GM12878 (cell line): ENCODE measurements around the gene CIAO2A. TPM values are rescaled to one million over a fixed set of nuclear protein-coding genes. Genes with fewer than 3 reads are reported as not detected.

Experiments
- ATAC-seq: fragments of 200-7000 bp; cut with Tn5 transposase; 3 replicates; pipeline ENCODE4 v1.9.1; 2020; ENCODE audit warnings: mild to moderate bottlenecking, moderate library complexity
- BruUV-seq: library from RNA; stranded (reverse); fragments of 400-500 nt; replicated peaks from 2 replicates; lab custom pipeline; 2021; lab: Mats Ljungman, UMichigan
- CTCF ChIA-PET: fragments of 300-600 bp; sonication (Branson Sonifier 250); formaldehyde crosslinking; extraction: SDS; loops from one replicate; lab custom pipeline; 2021; ENCODE audit warnings: inconsistent platforms; lab: Yijun Ruan, JAX
- POLR2A ChIA-PET: fragments of 350-600 bp; formaldehyde crosslinking; extraction: SDS; loops from one replicate; lab custom pipeline; 2021; ENCODE audit warnings: inconsistent platforms; lab: Charles Lee
- RAD21 ChIA-PET: fragments of 300-600 bp; sonication (Branson Sonifier 250); formaldehyde crosslinking; loops from one replicate; lab custom pipeline; 2023; ENCODE audit warnings: antibody characterized with exemption; ENCODE audit not compliant: unreplicated experiment; lab: Charles Lee
- SMC1A ChIA-PET: fragments of 300-600 bp; sonication (Branson Sonifier 250); formaldehyde crosslinking; loops from one replicate; lab custom pipeline; 2023; ENCODE audit not compliant: unreplicated experiment, uncharacterized antibody; lab: Charles Lee
- DNase-seq: peaks from one replicate; pipeline ENCODE4 v3.0.0-alpha.2; 2011; ENCODE audit warnings: low read depth, low spot score
- FAIRE-seq: peaks from 3 replicates; lab custom pipeline; 2011; peaks lifted over from hg19 to GRCh38; lab: Jason Lieb, UNC
- H2AFZ ChIP-seq: 2 replicates; pipeline ENCODE4 v1.6.0; 2011; ENCODE audit warnings: low read depth, low read length, control low read depth; ENCODE audit not compliant: control insufficient read depth
- H3K27ac ChIP-seq: 2 replicates; pipeline ENCODE4 v1.5.1; 2011; ENCODE audit warnings: control low read depth; ENCODE audit not compliant: control insufficient read depth, insufficient read depth
- H3K27me3 ChIP-seq, 2 experiments: replicated peaks in 1 of 2; 2 replicates each; pipeline versions ENCODE4 v1.6.0 to v1.6.1; 2011; ENCODE audit warnings: low read length in 1 of 2; ENCODE audit not compliant: control insufficient read depth in 2 of 2, insufficient read depth in 2 of 2
- H3K36me3 ChIP-seq, 2 experiments: 2 replicates each; pipeline ENCODE4 v1.5.1; 2011; ENCODE audit warnings: low read length in 1 of 2; ENCODE audit not compliant: control insufficient read depth in 2 of 2, insufficient read depth in 2 of 2
- H3K4me1 ChIP-seq: 2 replicates; pipeline ENCODE4 v1.6.1; 2011; ENCODE audit warnings: mild to moderate bottlenecking, low read length, moderate library complexity, mixed read lengths; ENCODE audit not compliant: control insufficient read depth, insufficient read depth
- H3K4me2 ChIP-seq: 2 replicates; pipeline ENCODE4 v1.6.0; 2011; ENCODE audit warnings: control low read depth; ENCODE audit not compliant: control insufficient read depth, insufficient read depth
- H3K4me3 ChIP-seq: fragments of 200-600 bp; sonication (generic); 2 replicates; pipeline ENCODE4 v1.5.1; 2016
- H3K79me2 ChIP-seq: 2 replicates; pipeline ENCODE4 v1.6.0; 2011; ENCODE audit warnings: low read length; ENCODE audit not compliant: control insufficient read depth, insufficient read depth
- H3K9ac ChIP-seq: 2 replicates; pipeline ENCODE4 v1.8.0; 2011; ENCODE audit warnings: low read length, control low read depth, mixed read lengths; ENCODE audit not compliant: control insufficient read depth, insufficient read depth
- H3K9me3 ChIP-seq: replicated peaks from 3 replicates; pipeline ENCODE4 v1.5.1; 2011; ENCODE audit warnings: mild to moderate bottlenecking, low read length; ENCODE audit not compliant: control insufficient read depth, insufficient read depth
- H4K20me1 ChIP-seq: 2 replicates; pipeline ENCODE4 v1.6.0; 2011; ENCODE audit not compliant: control insufficient read depth, insufficient read depth
- BRCA1 ChIP-seq: IDR thresholded peaks from 2 replicates; pipeline ENCODE4 v1.6.1; 2011; ENCODE audit warnings: low read depth, low read length, improper control_type of control experiment
- HCFC1 ChIP-seq: fragments of 150-350 bp; IDR thresholded peaks from 2 replicates; pipeline ENCODE4 v1.6.1; 2014; ENCODE audit warnings: low read length
- WGBS: methylation state at CpG from one replicate; pipeline ENCODE4 v1.1.6; 2016; ENCODE audit warnings: low lambda C conversion rate; ENCODE audit not compliant: insufficient replicate concordance, insufficient coverage; ENCODE audit errors: missing lambda C conversion rate; 5-methylcytosine and 5-hydroxymethylcytosine counted together
- in situ Hi-C: fragments of 300-500 bp; cut with MboI; formaldehyde crosslinking; loops from 9 replicates; pipeline ENCODE4 v1.14.3; 2018; ENCODE audit warnings: mixed read lengths
- intact Hi-C: fragments of 100-400 bp; cut with micrococcal nuclease; formaldehyde crosslinking; loops from one replicate; pipeline ENCODE4 v1.14.2; 2022; ENCODE audit not compliant: unreplicated experiment
- polyA plus RNA-seq, 11 experiments: library from polyadenylated mRNA; depleted of rRNA in 4 of 11; unstranded in 6 of 11; stranded (reverse) in 5 of 11; fragments of >200 nt; fragmentation: Nextera tagmentation in 4 of 11; fragmentation: Illumina TruSeq in 1 of 11; extraction: Ambion mirVana in 4 of 11; extraction: Trizol in 1 of 11; gene quantifications; 1 replicate in 1 of 11; 2 replicates in 10 of 11; pipeline versions ENCODE4 v1.2.1 to v1.2.3, GENCODE V29; 2011 to 2016; ENCODE audit warnings: inconsistent platforms in 2 of 11, missing spikeins in 2 of 11, low read depth in 1 of 11
- total RNA-seq, 4 experiments: library from RNA; depleted of rRNA in 3 of 4; stranded (reverse); fragments of >200 nt in 3 of 4; fragmentation: Illumina TruSeq in 1 of 4; extraction: Trizol in 1 of 4; gene quantifications; 2 replicates each; pipeline versions ENCODE4 v1.2.1 to v1.2.3, GENCODE V29; 2013 to 2021

CIAO2A gene
- total and polyA plus RNA-seq, 10 of the 15 experiments (the other 5 are each of a cell fraction or from before 2014, with no cell fraction given): 94.5 to 400 (median 204) TPM

DNA sequence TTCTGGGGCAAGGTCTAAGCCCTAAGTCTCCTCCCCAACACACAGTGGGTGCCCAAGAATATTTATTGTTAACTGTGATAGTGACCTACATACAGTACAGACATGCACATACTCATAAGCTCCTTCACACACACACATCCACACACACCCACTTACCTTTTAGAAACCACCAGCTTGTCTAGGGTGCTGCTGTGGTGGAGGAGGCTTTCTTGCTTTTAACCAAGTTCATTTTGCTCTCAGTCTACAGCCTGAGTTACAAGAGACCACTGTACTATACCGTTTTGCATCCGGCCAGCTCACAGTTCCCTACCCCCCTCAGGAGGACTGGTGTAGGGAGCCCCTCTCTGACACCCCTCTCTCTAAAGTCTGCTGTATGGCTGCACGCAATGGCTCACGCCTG, 64.0 kb downstream of the CIAO2A start:
- intact Hi-C loops (no loop called here), in situ Hi-C loops (no loop called here)
- Histone ChIP-seq H3K9ac (no peak overlapping the region), H2AFZ (no peak overlapping the region), H4K20me1 (no peaks in the 10 kb centered on the region), H3K9me3 (no peaks in the 10 kb centered on the region), H3K4me1 (no peaks in the 10 kb centered on the region; the same call in 1 of the 2 replicates), H3K4me2 (no peak overlapping the region)
- ChIA-PET RAD21 (interaction anchor here (1.2 to 1.8 kb wide), 4 partner anchors 17 to 277 kb away, joined by 3 to 7 read pairs (median 4); partner anchors contain the start of gene DAPK2), SMC1A (interaction anchor here (0.8 to 1.9 kb wide), 7 partner anchors 10 to 420 kb away, joined by 3 to 10 read pairs (median 5); partner anchors contain the start of gene DAPK2), POLR2A (interaction anchor here (1.3 kb wide), 1 partner anchor 42 kb away, joined by 3 read pairs; no protein-coding TSS in a partner anchor)
- ATAC-seq (peak; percentile 24), FAIRE-seq (no peak)
- WGBS: 99% methylated on average over 4 of the region's 4 CpGs
- no TSS peak for BruUV-seq
- no peak for TF ChIP-seq HCFC1
- TF ChIP-seq, all 136 proteins: peak for 0
- Histone ChIP-seq H3K79me2 (no peaks in the 10 kb centered on the region; the same call in 1 of the 2 replicates), H3K36me3 (no peaks in the 10 kb centered on the region; a peak in 1 of 4 replicates), H3K27me3 (no peaks in the 10 kb centered on the region), H3K4me3 (no peak overlapping the region), H3K27ac (no peak overlapping the region)
- DNase-seq: no peak
- CTCF ChIA-PET: interaction anchor here (0.6 to 3.7 kb wide), 5 partner anchors 12 to 226 kb away, joined by 3 to 18 read pairs (median 3); partner anchors contain the start of gene DAPK2

DNA sequence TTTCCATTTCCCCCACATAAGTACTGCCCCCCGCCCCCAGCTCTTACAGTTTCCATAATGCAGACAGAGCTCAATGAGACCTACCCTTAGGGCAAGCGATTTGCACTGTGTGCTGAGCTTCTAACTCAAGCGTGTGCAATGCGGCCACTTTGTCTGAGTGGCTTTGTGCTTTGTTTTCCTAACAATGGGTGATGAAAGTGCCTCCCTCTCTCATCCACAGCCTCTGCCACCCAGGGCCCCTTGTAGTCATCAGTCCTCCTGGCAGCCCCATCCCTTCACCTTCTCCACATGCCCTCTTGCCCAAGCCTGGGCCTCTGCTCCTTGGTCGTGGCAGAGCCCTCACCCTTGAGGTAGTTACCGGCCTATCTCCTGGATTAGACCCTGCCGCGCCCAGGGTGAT, 64.5 kb downstream of the CIAO2A start:
- in situ Hi-C loops (no loop called here), intact Hi-C loops (no loop called here)
- Histone ChIP-seq H3K4me2 (no peak overlapping the region), H2AFZ (no peak overlapping the region), H3K79me2 (no peaks in the 10 kb centered on the region; the same call in 1 of the 2 replicates), H4K20me1 (no peaks in the 10 kb centered on the region), H3K27ac (no peak overlapping the region), H3K4me3 (no peak overlapping the region), H3K36me3 (no peaks in the 10 kb centered on the region; a peak in 1 of 4 replicates), H3K9ac (no peak overlapping the region), H3K27me3 (no peaks in the 10 kb centered on the region), H3K9me3 (no peaks in the 10 kb centered on the region), H3K4me1 (no peaks in the 10 kb centered on the region; the same call in 1 of the 2 replicates)
- TF ChIP-seq BRCA1: no peak
- ChIA-PET CTCF (interaction anchor here (0.6 to 3.7 kb wide), 6 partner anchors 12 to 225 kb away, joined by 3 to 18 read pairs (median 3); partner anchors contain the start of gene DAPK2), POLR2A (no interaction called here), SMC1A (interaction anchor here (0.8 to 1.9 kb wide), 9 partner anchors 11 to 419 kb away, joined by 3 to 10 read pairs (median 4); partner anchors contain the start of gene DAPK2), RAD21 (interaction anchor here (1.2 to 1.8 kb wide), 4 partner anchors 17 to 277 kb away, joined by 3 to 7 read pairs (median 4); partner anchors contain the start of gene DAPK2)
- no TSS peak for BruUV-seq
- no peak for ATAC-seq
- no peak for FAIRE-seq
- DNase-seq: no peak
- 68% methylated on average over 8 of the region's 8 CpGs for WGBS
